Measurements from ENCODE around the gene DENND1B. TPM values are rescaled to one million over a fixed set of nuclear protein-coding genes. Genes with fewer than 3 reads are reported as not detected.

The DENND1B gene
- total and polyA plus RNA-seq, 12 donors = 1.5 to 36.3 (median 23.1) TPM

- no peak for ATAC-seq
Observed at GRCh38 chr1:197725976-197726375, 49.3 kb downstream of the DENND1B start.

GRCh38 chr1:197725044-197725443 lies 50.2 kb downstream of the DENND1B start:
- no peaks in the 10 kb centered on the region for H3K27me3 ChIP-seq
- WGBS, 2 donors = 95 to 97% methylated on average over 1 of the region's 1 CpG
- intact Hi-C loops (cut with DNase I) = no loop called here
- ATAC-seq (no peak), DNase-seq (no peak)
- TF ChIP-seq, protein P1, sequence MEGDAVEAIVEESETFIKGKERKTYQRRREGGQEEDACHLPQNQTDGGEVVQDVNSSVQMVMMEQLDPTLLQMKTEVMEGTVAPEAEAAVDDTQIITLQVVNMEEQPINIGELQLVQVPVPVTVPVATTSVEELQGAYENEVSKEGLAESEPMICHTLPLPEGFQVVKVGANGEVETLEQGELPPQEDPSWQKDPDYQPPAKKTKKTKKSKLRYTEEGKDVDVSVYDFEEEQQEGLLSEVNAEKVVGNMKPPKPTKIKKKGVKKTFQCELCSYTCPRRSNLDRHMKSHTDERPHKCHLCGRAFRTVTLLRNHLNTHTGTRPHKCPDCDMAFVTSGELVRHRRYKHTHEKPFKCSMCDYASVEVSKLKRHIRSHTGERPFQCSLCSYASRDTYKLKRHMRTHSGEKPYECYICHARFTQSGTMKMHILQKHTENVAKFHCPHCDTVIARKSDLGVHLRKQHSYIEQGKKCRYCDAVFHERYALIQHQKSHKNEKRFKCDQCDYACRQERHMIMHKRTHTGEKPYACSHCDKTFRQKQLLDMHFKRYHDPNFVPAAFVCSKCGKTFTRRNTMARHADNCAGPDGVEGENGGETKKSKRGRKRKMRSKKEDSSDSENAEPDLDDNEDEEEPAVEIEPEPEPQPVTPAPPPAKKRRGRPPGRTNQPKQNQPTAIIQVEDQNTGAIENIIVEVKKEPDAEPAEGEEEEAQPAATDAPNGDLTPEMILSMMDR (IDR thresholded peaks at IDR 0.05) = no peak
- no peaks in the 10 kb centered on the region for H3K36me3 ChIP-seq
- no peak overlapping the region for H3K4me3 ChIP-seq
- H3K4me1 ChIP-seq = no peaks in the 10 kb centered on the region
- no peak overlapping the region for H3K27ac ChIP-seq
- H3K9me3 ChIP-seq = peaks cover 0 to 46% (median 15%) of the 10 kb centered on the region in 11 donors

More at GRCh38 chr1:197725976-197726375, 49.3 kb downstream of the DENND1B start:
- TF ChIP-seq, protein P1 (IDR thresholded peaks at IDR 0.05) = no peak
- WGBS, 2 donors = 96 to 99% methylated on average over 3 of the region's 3 CpGs
- Histone ChIP-seq H3K27me3 (no peaks in the 10 kb centered on the region), H3K4me3 (no peak overlapping the region), H3K36me3 (no peaks in the 10 kb centered on the region), H3K4me1 (no peaks in the 10 kb centered on the region), H3K27ac (no peak overlapping the region), H3K9me3 (peaks cover 0 to 46% (median 15%) of the 10 kb centered on the region in 11 donors)
- no peak for DNase-seq
- intact Hi-C loops (cut with DNase I) = no loop called here

DNA sequence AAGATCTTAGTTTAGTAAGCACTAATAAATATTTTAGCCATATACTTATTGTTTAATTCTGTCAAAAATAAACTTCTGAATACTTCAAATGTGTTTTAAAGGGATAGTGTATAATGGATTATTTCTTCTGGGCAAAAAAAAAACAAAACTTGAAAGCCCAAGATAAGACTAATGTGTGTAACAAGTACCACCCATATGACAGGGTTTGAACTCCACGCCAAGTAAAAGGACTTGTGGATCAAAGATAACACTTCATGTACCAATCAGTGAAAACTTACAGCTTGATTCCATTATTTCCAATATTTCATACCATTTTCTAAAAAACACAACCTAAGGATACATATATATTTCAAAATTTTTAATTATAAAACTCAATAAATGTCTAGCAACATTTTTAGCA lies 59.5 kb downstream of the DENND1B start:
- Histone ChIP-seq H3K27me3 (no peaks in the 10 kb centered on the region), H3K9me3 (no peaks in the 10 kb centered on the region), H3K36me3 (no peaks in the 10 kb centered on the region), H3K4me1 (no peaks in the 10 kb centered on the region), H3K27ac (no peak overlapping the region), H3K4me3 (no peak overlapping the region)
- DNase-seq (no peak), ATAC-seq (no peak)
- 0% methylated on average over 1 of the region's 1 CpG for WGBS, 2 donors
- TF ChIP-seq, protein P1 (IDR thresholded peaks at IDR 0.05) = no peak
- intact Hi-C loops (cut with DNase I) = no loop called here

- TF ChIP-seq, protein P1 (IDR thresholded peaks at IDR 0.05) = no peak
- Histone ChIP-seq H3K36me3 (no peaks in the 10 kb centered on the region), H3K4me1 (no peaks in the 10 kb centered on the region), H3K27me3 (no peaks in the 10 kb centered on the region), H3K9me3 (peaks cover 0 to 3% (median 0%) of the 10 kb centered on the region in 11 donors), H3K27ac (no peak overlapping the region), H3K4me3 (no peak overlapping the region)
- DNase-seq = no peak
- intact Hi-C loops (cut with DNase I) = no loop called here
- no peak for ATAC-seq
- 93 to 96% methylated on average over 1 of the region's 1 CpG for WGBS, 2 donors
Observed at GRCh38 chr1:197706601-197707000, 68.7 kb downstream of the DENND1B start.

Measured in heart right ventricle (tissue), 16 donors.